ENCODE data around the gene SOCS1.

Gene SOCS1

GRCh38 chr16:11259655-11260595 is 3.9 kb upstream of the SOCS1 start:
- no peak for DNase-seq

- no peak for DNase-seq
Observed at GRCh38 chr16:11258553-11259492, 2.8 kb upstream of the SOCS1 start.

GRCh38 chr16:11257131-11257938 is 1.3 kb upstream of the SOCS1 start:
- DNase-seq, result peak; percentile 17

GRCh38 chr16:11256661-11257130 is 692 bp upstream of the SOCS1 start:
- DNase-seq, result no peak

GRCh38 chr16:11254913-11255736 is 879 bp downstream of the SOCS1 start:
- DNase-seq, result peak; percentile 43

- no peak for DNase-seq
Observed at GRCh38 chr16:11253995-11254912, 1.8 kb downstream of the SOCS1 start.

- DNase-seq, result peak; percentile 11
Observed at GRCh38 chr16:11253009-11253994, 2.7 kb downstream of the SOCS1 start.

GRCh38 chr16:11252482-11252931 is 3.5 kb downstream of the SOCS1 start:
- no peak for DNase-seq

GRCh38 chr16:11251525-11252481 is 4.2 kb downstream of the SOCS1 start:
- peak; percentile 26 for DNase-seq

GRCh38 chr16:11250786-11251524 is 5.0 kb downstream of the SOCS1 start:
- DNase-seq, result no peak

- DNase-seq, result no peak
Observed at GRCh38 chr16:11250091-11250785, 5.8 kb downstream of the SOCS1 start.

- no peak for DNase-seq
Observed at GRCh38 chr16:11249233-11250061, 6.6 kb downstream of the SOCS1 start.

- no peak for DNase-seq
Observed at GRCh38 chr16:11248133-11248532, 7.9 kb downstream of the SOCS1 start.

- DNase-seq, result no peak
Observed at GRCh38 chr16:11245988-11246387, 10.0 kb downstream of the SOCS1 start.

- no peak for DNase-seq
Observed at GRCh38 chr16:11245222-11245737, 10.7 kb downstream of the SOCS1 start.
